ENCODE data around the gene LRRIQ4. TPM values are rescaled to one million over a fixed set of nuclear protein-coding genes. Genes with fewer than 3 reads are reported as not detected.

LRRIQ4 gene
- total RNA-seq, 2 donors from 2014 or later, result 0.21 to 0.32 TPM

- H3K27ac Mint-ChIP-seq, result no peak within 1 kb of the TSS
- no peaks in the 10 kb centered on the region for H3K9me3 Mint-ChIP-seq
- H3K36me3 Mint-ChIP-seq, result no peaks in the 10 kb centered on the region
- DNase-seq (ENCODE audit: low spot score in 2 of 2), result no peak
- no peak for ATAC-seq
Observed at GRCh38 chr3:169869484-169870220, 57.0 kb downstream of the LRRIQ4 start, which contains the start of gene LRRC31. Gene LRRC31, minus strand, starts transcription at chr3:169869935. Its CDS starts 128 bp downstream, at chr3:169869807.

- no peak for DNase-seq (ENCODE audit: low spot score in 2 of 2)
- no peaks in the 10 kb centered on the region for H3K36me3 Mint-ChIP-seq
- H3K9me3 Mint-ChIP-seq, result no peaks in the 10 kb centered on the region
- ATAC-seq, result no peak
- peak overlapping the region in 1 of 2 donors; percentile 6 for H3K27ac Mint-ChIP-seq
Observed at GRCh38 chr3:169871129-169871886, 58.6 kb downstream of the LRRIQ4 start.

GRCh38 chr3:169879013-169879557 lies 66.4 kb downstream of the LRRIQ4 start:
- Mint-ChIP-seq H3K36me3 (no peaks in the 10 kb centered on the region), H3K27ac (no peak overlapping the region), H3K9me3 (no peaks in the 10 kb centered on the region)
- DNase-seq (ENCODE audit: low spot score in 2 of 2), result no peak
- no peak for ATAC-seq

- ATAC-seq (no peak), DNase-seq (ENCODE audit: low spot score in 2 of 2) (no peak)
- H3K27ac Mint-ChIP-seq, result no peak overlapping the region
- no peaks in the 10 kb centered on the region for H3K9me3 Mint-ChIP-seq
- H3K36me3 Mint-ChIP-seq, result no peaks in the 10 kb centered on the region
Observed at GRCh38 chr3:169879845-169880575, 67.3 kb downstream of the LRRIQ4 start.

- no peaks in the 10 kb centered on the region for H3K36me3 Mint-ChIP-seq
- no peak for DNase-seq (ENCODE audit: low spot score in 2 of 2)
- no peak overlapping the region for H3K27ac Mint-ChIP-seq
- no peak for ATAC-seq
- no peaks in the 10 kb centered on the region for H3K9me3 Mint-ChIP-seq
Observed at GRCh38 chr3:169880576-169881250, 68.0 kb downstream of the LRRIQ4 start.

GRCh38 chr3:169886671-169887070 lies 74.0 kb downstream of the LRRIQ4 start:
- DNase-seq (ENCODE audit: low spot score in 2 of 2) (no peak), ATAC-seq (no peak)
- Mint-ChIP-seq H3K27ac (peak overlapping the region in 1 of 2 donors; percentile 9), H3K36me3 (no peaks in the 10 kb centered on the region), H3K9me3 (no peaks in the 10 kb centered on the region)

Other genes starting within 250 kb of the LRRIQ4 start
- not detected for gene MECOM, start 149.2 kb upstream of the LRRIQ4 start, total RNA-seq
- gene TERC, start 47.8 kb upstream of the LRRIQ4 start, total RNA-seq, result 10 to 100 TPM in 1 of 2 donors, 1 to 10 TPM in 1; 8.5 to 10.2 TPM
- gene ACTRT3, start 43.3 kb upstream of the LRRIQ4 start, total RNA-seq, result 1 to 10 TPM in 1 of 2 donors, under 1 TPM in 1; 0.19 to 2.1 TPM
- 10 to 100 TPM; 13.3 to 16.7 TPM for gene MYNN, start 39.5 kb upstream of the LRRIQ4 start, total RNA-seq
- gene LRRC34, start within 50 bp of the LRRIQ4 start, total RNA-seq, result 1 to 10 TPM; 2.1 to 3.2 TPM
- gene LRRC31, start 57.1 kb downstream of the LRRIQ4 start, total RNA-seq, result not detected
- gene SAMD7, start 98.7 kb downstream of the LRRIQ4 start, total RNA-seq, result not detected
- 10 to 100 TPM; 52.1 to 81.9 TPM for gene SEC62, start 153.9 kb downstream of the LRRIQ4 start, total RNA-seq
- gene GPR160, start 225.1 kb downstream of the LRRIQ4 start, total RNA-seq, result 10 to 100 TPM in 1 of 2 donors, 1 to 10 TPM in 1; 7.2 to 13.2 TPM